Mammary epithelial cell (primary cell): ENCODE results near the gene NOL11.

Experiments used
- EZH2 ChIP-seq: IDR thresholded peaks from 2 replicates; pipeline ENCODE4 v1.6.1; 2012; ENCODE audit warnings: low read length, inconsistent platforms, borderline replicate concordance
- TF ChIP-seq, protein P1 (sequence below), 2 donors: IDR thresholded peaks in 1 of 2; conservative IDR thresholded peaks in 1 of 2; 2 replicates each; pipeline ENCODE4 v1.5.1; 2011 to 2012; ENCODE audit warnings: inconsistent platforms in 2 of 2, low read length in 2 of 2, mild to moderate bottlenecking in 2 of 2, control low read depth in 1 of 2, low read depth in 1 of 2; ENCODE audit not compliant: insufficient read depth in 1 of 2; ENCODE audit errors: extremely low read depth in 1 of 2

GRCh38 chr17:67785122-67785477 is 67.4 kb downstream of the NOL11 start:
- TF ChIP-seq, protein P1, sequence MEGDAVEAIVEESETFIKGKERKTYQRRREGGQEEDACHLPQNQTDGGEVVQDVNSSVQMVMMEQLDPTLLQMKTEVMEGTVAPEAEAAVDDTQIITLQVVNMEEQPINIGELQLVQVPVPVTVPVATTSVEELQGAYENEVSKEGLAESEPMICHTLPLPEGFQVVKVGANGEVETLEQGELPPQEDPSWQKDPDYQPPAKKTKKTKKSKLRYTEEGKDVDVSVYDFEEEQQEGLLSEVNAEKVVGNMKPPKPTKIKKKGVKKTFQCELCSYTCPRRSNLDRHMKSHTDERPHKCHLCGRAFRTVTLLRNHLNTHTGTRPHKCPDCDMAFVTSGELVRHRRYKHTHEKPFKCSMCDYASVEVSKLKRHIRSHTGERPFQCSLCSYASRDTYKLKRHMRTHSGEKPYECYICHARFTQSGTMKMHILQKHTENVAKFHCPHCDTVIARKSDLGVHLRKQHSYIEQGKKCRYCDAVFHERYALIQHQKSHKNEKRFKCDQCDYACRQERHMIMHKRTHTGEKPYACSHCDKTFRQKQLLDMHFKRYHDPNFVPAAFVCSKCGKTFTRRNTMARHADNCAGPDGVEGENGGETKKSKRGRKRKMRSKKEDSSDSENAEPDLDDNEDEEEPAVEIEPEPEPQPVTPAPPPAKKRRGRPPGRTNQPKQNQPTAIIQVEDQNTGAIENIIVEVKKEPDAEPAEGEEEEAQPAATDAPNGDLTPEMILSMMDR (conservative IDR thresholded peaks at IDR 0.05 in 1 of 2, IDR thresholded peaks at IDR 0.05 in 1 of 2; ENCODE audit: extremely low read depth in 1 of 2, insufficient read depth in 1 of 2, low read depth in 1 of 2, low read length in 2 of 2), result no peak
- TF ChIP-seq EZH2, result no peak
